MG63 (cell line): Measurements from ENCODE around the gene CARD11. TPM values are rescaled to one million over a fixed set of nuclear protein-coding genes. Genes with fewer than 3 reads are reported as not detected.

Source experiments
- DNase-seq: peaks from one replicate; pipeline ENCODE4 v3.0.0-alpha.2; 2020
- H3K27me3 ChIP-seq: fragments of 250-450 bp; sonication (Bioruptor Pico); 2 replicates; pipeline ENCODE4 v1.5.1; 2020; ENCODE audit warnings: mild to moderate bottlenecking, moderate library complexity
- H3K36me3 ChIP-seq: fragments of 250-450 bp; sonication (Bioruptor Pico); 2 replicates; pipeline ENCODE4 v1.5.1; 2020; ENCODE audit warnings: mild to moderate bottlenecking, moderate library complexity
- H3K4me3 ChIP-seq: fragments of 250-450 bp; sonication (Bioruptor Pico); 2 replicates; pipeline ENCODE4 v1.5.1; 2020; ENCODE audit warnings: mild to moderate bottlenecking, moderate library complexity
- H3K9me3 ChIP-seq: fragments of 250-450 bp; sonication (Bioruptor Pico); 2 replicates; pipeline ENCODE4 v1.5.1; 2020; ENCODE audit warnings: mild to moderate bottlenecking, moderate library complexity
- total RNA-seq: library from RNA; depleted of rRNA; stranded (reverse); fragments of >200 nt; shearing (Covaris generic); gene quantifications from 2 replicates; pipeline ENCODE4 v1.2.3, GENCODE V29; 2014; ENCODE audit warnings: low replicate concordance

The CARD11 gene
- total RNA-seq, 1 experiment from 2014 or later: not detected

GRCh38 chr7:3007696-3008095, 36.0 kb downstream of the CARD11 start:
- H3K27me3 ChIP-seq: no peaks in the 10 kb centered on the region
- H3K9me3 ChIP-seq: no peaks in the 10 kb centered on the region
- no peak overlapping the region for H3K4me3 ChIP-seq
- no peak for DNase-seq
- no peaks in the 10 kb centered on the region for H3K36me3 ChIP-seq

- Histone ChIP-seq H3K27me3 (no peaks in the 10 kb centered on the region), H3K36me3 (no peaks in the 10 kb centered on the region), H3K4me3 (no peak overlapping the region), H3K9me3 (no peaks in the 10 kb centered on the region)
- no peak for DNase-seq
Measured at GRCh38 chr7:3005257-3005656, 38.4 kb downstream of the CARD11 start.

GRCh38 chr7:3003936-3004335, 39.7 kb downstream of the CARD11 start:
- H3K9me3 ChIP-seq: no peaks in the 10 kb centered on the region
- H3K4me3 ChIP-seq: no peak overlapping the region
- H3K27me3 ChIP-seq: no peaks in the 10 kb centered on the region
- no peaks in the 10 kb centered on the region for H3K36me3 ChIP-seq
- DNase-seq: no peak

GRCh38 chr7:3002631-3003030, 41.0 kb downstream of the CARD11 start:
- H3K27me3 ChIP-seq: no peaks in the 10 kb centered on the region
- no peak for DNase-seq
- no peak overlapping the region for H3K4me3 ChIP-seq
- no peaks in the 10 kb centered on the region for H3K9me3 ChIP-seq
- no peaks in the 10 kb centered on the region for H3K36me3 ChIP-seq

GRCh38 chr7:3000566-3000965, 43.1 kb downstream of the CARD11 start:
- no peak for DNase-seq

GRCh38 chr7:2999078-2999500, 44.6 kb downstream of the CARD11 start:
- DNase-seq: no peak
- Histone ChIP-seq H3K9me3 (no peaks in the 10 kb centered on the region), H3K27me3 (no peaks in the 10 kb centered on the region)

More at GRCh38 chr7:3000566-3000965, 43.1 kb downstream of the CARD11 start:
- H3K27me3 ChIP-seq: no peaks in the 10 kb centered on the region
- no peaks in the 10 kb centered on the region for H3K9me3 ChIP-seq
- H3K4me3 ChIP-seq: no peak overlapping the region
- no peaks in the 10 kb centered on the region for H3K36me3 ChIP-seq

GRCh38 chr7:2997014-2997413, 46.7 kb downstream of the CARD11 start:
- Histone ChIP-seq H3K27me3 (no peaks in the 10 kb centered on the region), H3K4me3 (no peak overlapping the region), H3K36me3 (no peaks in the 10 kb centered on the region)

More at GRCh38 chr7:2999078-2999500, 44.6 kb downstream of the CARD11 start:
- no peaks in the 10 kb centered on the region for H3K36me3 ChIP-seq
- H3K4me3 ChIP-seq: no peak overlapping the region

GRCh38 chr7:2996141-2996540, 47.5 kb downstream of the CARD11 start:
- Histone ChIP-seq H3K4me3 (no peak overlapping the region), H3K27me3 (no peaks in the 10 kb centered on the region), H3K36me3 (no peaks in the 10 kb centered on the region), H3K9me3 (no peaks in the 10 kb centered on the region)
- DNase-seq: no peak

More at GRCh38 chr7:2997014-2997413, 46.7 kb downstream of the CARD11 start:
- no peaks in the 10 kb centered on the region for H3K9me3 ChIP-seq
- no peak for DNase-seq

- DNase-seq: no peak
- no peaks in the 10 kb centered on the region; the same call in 1 of the 2 replicates for H3K9me3 ChIP-seq
- H3K36me3 ChIP-seq: no peaks in the 10 kb centered on the region
- H3K4me3 ChIP-seq: no peak overlapping the region
- H3K27me3 ChIP-seq: no peaks in the 10 kb centered on the region
Measured at GRCh38 chr7:2993868-2994267, 49.8 kb downstream of the CARD11 start.

- H3K27me3 ChIP-seq: no peaks in the 10 kb centered on the region
- no peak overlapping the region for H3K4me3 ChIP-seq
- no peak for DNase-seq
- no peaks in the 10 kb centered on the region; the same call in 1 of the 2 replicates for H3K9me3 ChIP-seq
- H3K36me3 ChIP-seq: no peaks in the 10 kb centered on the region
Measured at GRCh38 chr7:2993396-2993795, 50.3 kb downstream of the CARD11 start.

- Histone ChIP-seq H3K9me3 (no peaks in the 10 kb centered on the region; the same call in 1 of the 2 replicates), H3K36me3 (no peaks in the 10 kb centered on the region), H3K27me3 (no peaks in the 10 kb centered on the region), H3K4me3 (no peak overlapping the region)
- no peak for DNase-seq
Measured at GRCh38 chr7:2990949-2991470, 52.7 kb downstream of the CARD11 start.

- no peaks in the 10 kb centered on the region; the same call in 1 of the 2 replicates for H3K9me3 ChIP-seq
- no peaks in the 10 kb centered on the region for H3K36me3 ChIP-seq
- H3K27me3 ChIP-seq: no peaks in the 10 kb centered on the region
- no peak for DNase-seq
- no peak overlapping the region for H3K4me3 ChIP-seq
Measured at GRCh38 chr7:2986561-2986960, 57.1 kb downstream of the CARD11 start.

- Histone ChIP-seq H3K9me3 (no peaks in the 10 kb centered on the region; the same call in 1 of the 2 replicates), H3K27me3 (no peaks in the 10 kb centered on the region), H3K4me3 (no peak overlapping the region), H3K36me3 (no peaks in the 10 kb centered on the region)
- no peak for DNase-seq
Measured at GRCh38 chr7:2985866-2986265, 57.8 kb downstream of the CARD11 start.

- Histone ChIP-seq H3K9me3 (no peaks in the 10 kb centered on the region), H3K36me3 (no peaks in the 10 kb centered on the region), H3K4me3 (no peak overlapping the region), H3K27me3 (no peaks in the 10 kb centered on the region)
- no peak for DNase-seq
Measured at GRCh38 chr7:2984091-2984490, 59.6 kb downstream of the CARD11 start.

- no peaks in the 10 kb centered on the region for H3K27me3 ChIP-seq
- no peak for DNase-seq
- H3K36me3 ChIP-seq: no peaks in the 10 kb centered on the region
- H3K9me3 ChIP-seq: no peaks in the 10 kb centered on the region
- no peak overlapping the region for H3K4me3 ChIP-seq
Measured at GRCh38 chr7:2983586-2983985, 60.1 kb downstream of the CARD11 start.

GRCh38 chr7:2982831-2983230, 60.8 kb downstream of the CARD11 start:
- DNase-seq: no peak
- no peaks in the 10 kb centered on the region for H3K9me3 ChIP-seq
- H3K36me3 ChIP-seq: no peaks in the 10 kb centered on the region
- H3K4me3 ChIP-seq: no peak overlapping the region
- H3K27me3 ChIP-seq: no peaks in the 10 kb centered on the region

- no peaks in the 10 kb centered on the region for H3K9me3 ChIP-seq
- no peak overlapping the region for H3K4me3 ChIP-seq
- DNase-seq: no peak
- H3K27me3 ChIP-seq: no peaks in the 10 kb centered on the region
- H3K36me3 ChIP-seq: no peaks in the 10 kb centered on the region
Measured at GRCh38 chr7:2982401-2982800, 61.3 kb downstream of the CARD11 start.

- Histone ChIP-seq H3K4me3 (no peak overlapping the region), H3K36me3 (no peaks in the 10 kb centered on the region), H3K9me3 (no peaks in the 10 kb centered on the region), H3K27me3 (no peaks in the 10 kb centered on the region)
- DNase-seq: no peak
Measured at GRCh38 chr7:2981103-2981480, 62.6 kb downstream of the CARD11 start.
